GM12878 (cell line): ENCODE measurements around the gene PSMA7. TPM values are rescaled to one million over a fixed set of nuclear protein-coding genes. Genes with fewer than 3 reads are reported as not detected.

ENCODE experiments used
- ATAC-seq: fragments of 200-7000 bp; cut with Tn5 transposase; 3 replicates; pipeline ENCODE4 v1.9.1; 2020; ENCODE audit warnings: mild to moderate bottlenecking, moderate library complexity
- BruUV-seq: library from RNA; stranded (reverse); fragments of 400-500 nt; replicated peaks from 2 replicates; lab custom pipeline; 2021; lab: Mats Ljungman, UMichigan
- CTCF ChIA-PET: fragments of 300-600 bp; sonication (Branson Sonifier 250); formaldehyde crosslinking; extraction: SDS; loops from one replicate; lab custom pipeline; 2021; ENCODE audit warnings: inconsistent platforms; lab: Yijun Ruan, JAX
- POLR2A ChIA-PET: fragments of 350-600 bp; formaldehyde crosslinking; extraction: SDS; loops from one replicate; lab custom pipeline; 2021; ENCODE audit warnings: inconsistent platforms; lab: Charles Lee
- RAD21 ChIA-PET: fragments of 300-600 bp; sonication (Branson Sonifier 250); formaldehyde crosslinking; loops from one replicate; lab custom pipeline; 2023; ENCODE audit warnings: antibody characterized with exemption; ENCODE audit not compliant: unreplicated experiment; lab: Charles Lee
- SMC1A ChIA-PET: fragments of 300-600 bp; sonication (Branson Sonifier 250); formaldehyde crosslinking; loops from one replicate; lab custom pipeline; 2023; ENCODE audit not compliant: unreplicated experiment, uncharacterized antibody; lab: Charles Lee
- DNase-seq: peaks from one replicate; pipeline ENCODE4 v3.0.0-alpha.2; 2011; ENCODE audit warnings: low read depth, low spot score
- FAIRE-seq: peaks from 3 replicates; lab custom pipeline; 2011; peaks lifted over from hg19 to GRCh38; lab: Jason Lieb, UNC
- H2AFZ ChIP-seq: 2 replicates; pipeline ENCODE4 v1.6.0; 2011; ENCODE audit warnings: low read depth, low read length, control low read depth; ENCODE audit not compliant: control insufficient read depth
- H3K27ac ChIP-seq: 2 replicates; pipeline ENCODE4 v1.5.1; 2011; ENCODE audit warnings: control low read depth; ENCODE audit not compliant: control insufficient read depth, insufficient read depth
- H3K27me3 ChIP-seq, 2 experiments: replicated peaks in 1 of 2; 2 replicates each; pipeline versions ENCODE4 v1.6.0 to v1.6.1; 2011; ENCODE audit warnings: low read length in 1 of 2; ENCODE audit not compliant: control insufficient read depth in 2 of 2, insufficient read depth in 2 of 2
- H3K36me3 ChIP-seq, 2 experiments: 2 replicates each; pipeline ENCODE4 v1.5.1; 2011; ENCODE audit warnings: low read length in 1 of 2; ENCODE audit not compliant: control insufficient read depth in 2 of 2, insufficient read depth in 2 of 2
- H3K4me1 ChIP-seq: 2 replicates; pipeline ENCODE4 v1.6.1; 2011; ENCODE audit warnings: mild to moderate bottlenecking, low read length, moderate library complexity, mixed read lengths; ENCODE audit not compliant: control insufficient read depth, insufficient read depth
- H3K4me2 ChIP-seq: 2 replicates; pipeline ENCODE4 v1.6.0; 2011; ENCODE audit warnings: control low read depth; ENCODE audit not compliant: control insufficient read depth, insufficient read depth
- H3K4me3 ChIP-seq: fragments of 200-600 bp; sonication (generic); 2 replicates; pipeline ENCODE4 v1.5.1; 2016
- H3K79me2 ChIP-seq: 2 replicates; pipeline ENCODE4 v1.6.0; 2011; ENCODE audit warnings: low read length; ENCODE audit not compliant: control insufficient read depth, insufficient read depth
- H3K9ac ChIP-seq: 2 replicates; pipeline ENCODE4 v1.8.0; 2011; ENCODE audit warnings: low read length, control low read depth, mixed read lengths; ENCODE audit not compliant: control insufficient read depth, insufficient read depth
- H3K9me3 ChIP-seq: replicated peaks from 3 replicates; pipeline ENCODE4 v1.5.1; 2011; ENCODE audit warnings: mild to moderate bottlenecking, low read length; ENCODE audit not compliant: control insufficient read depth, insufficient read depth
- H4K20me1 ChIP-seq: 2 replicates; pipeline ENCODE4 v1.6.0; 2011; ENCODE audit not compliant: control insufficient read depth, insufficient read depth
- BCL3 ChIP-seq: IDR thresholded peaks from 2 replicates; pipeline ENCODE4 v1.6.1; 2011; ENCODE audit warnings: borderline replicate concordance, low read depth, mild to moderate bottlenecking, moderate library complexity, low read length; ENCODE audit not compliant: insufficient read depth, poor library complexity, severe bottlenecking
- CTCF ChIP-seq, 3 experiments: IDR thresholded peaks in 2 of 3; conservative IDR thresholded peaks in 1 of 3; 2 replicates each; pipeline ENCODE4 v1.5.1; 2011; ENCODE audit warnings: low read depth in 3 of 3, low read length in 3 of 3, mild to moderate bottlenecking in 3 of 3, control low read depth in 2 of 3, moderate library complexity in 2 of 3, inconsistent platforms in 1 of 3, mixed read lengths in 1 of 3; ENCODE audit not compliant: control insufficient read depth in 2 of 3, insufficient read depth in 1 of 3; ENCODE audit errors: extremely low read depth in 1 of 3
- HDAC6 ChIP-seq: fragments of 200-600 bp; sonication (generic); IDR thresholded peaks from one replicate; pipeline ENCODE4 v1.8.0; 2017; ENCODE audit warnings: antibody characterized with exemption; ENCODE audit not compliant: unreplicated experiment
- KLF5 ChIP-seq: fragments of 450-650 bp; IDR thresholded peaks from 2 replicates; pipeline ENCODE4 v1.6.1; 2014; ENCODE audit warnings: mild to moderate bottlenecking; ENCODE audit not compliant: partially characterized antibody
- MEF2B ChIP-seq: fragments of 450-650 bp; IDR thresholded peaks from 2 replicates; pipeline ENCODE4 v1.6.1; 2018; ENCODE audit warnings: mild to moderate bottlenecking, moderate library complexity; ENCODE audit not compliant: partially characterized antibody, poor library complexity, severe bottlenecking
- MTA2 ChIP-seq: fragments of 450-650 bp; IDR thresholded peaks from 2 replicates; pipeline ENCODE4 v1.6.1; 2016; ENCODE audit warnings: low read depth, mild to moderate bottlenecking, moderate library complexity
- MXI1 ChIP-seq: fragments of 150-350 bp; IDR thresholded peaks from 2 replicates; pipeline ENCODE4 v1.6.1; 2011; ENCODE audit warnings: low read depth, mild to moderate bottlenecking, inconsistent platforms, low read length, improper control_type of control experiment
- NFYB ChIP-seq: IDR thresholded peaks from 2 replicates; pipeline ENCODE4 v1.6.1; 2011; ENCODE audit warnings: low read depth, mild to moderate bottlenecking, low read length, improper control_type of control experiment, moderate library complexity; ENCODE audit not compliant: insufficient read depth
- NR2F1 ChIP-seq: fragments of 450-650 bp; conservative IDR thresholded peaks from 2 replicates; pipeline ENCODE4 v1.6.1; 2017; ENCODE audit warnings: mild to moderate bottlenecking
- RB1 ChIP-seq: fragments of 450-650 bp; formaldehyde crosslinking; IDR thresholded peaks from 2 replicates; pipeline ENCODE4 v1.6.1; 2017; ENCODE audit warnings: mild to moderate bottlenecking, borderline replicate concordance
- SIX5 ChIP-seq: IDR thresholded peaks from 2 replicates; pipeline ENCODE4 v1.6.1; 2011; ENCODE audit warnings: mild to moderate bottlenecking, low read depth, low read length, moderate library complexity; ENCODE audit not compliant: severe bottlenecking
- SMAD5 ChIP-seq: IDR thresholded peaks from 2 replicates; pipeline ENCODE4 v1.6.1; 2016; ENCODE audit warnings: antibody characterized with exemption, low read depth
- STAT3 ChIP-seq: IDR thresholded peaks from 2 replicates; pipeline ENCODE4 v1.6.1; 2011; ENCODE audit warnings: low read depth, low read length, improper control_type of control experiment
- ZBTB11 ChIP-seq: fragments of 450-650 bp; formaldehyde crosslinking; IDR thresholded peaks from 2 replicates; pipeline ENCODE4 v1.5.0; 2022; ENCODE audit warnings: mild to moderate bottlenecking, missing genetic modification characterization
- WGBS: methylation state at CpG from one replicate; pipeline ENCODE4 v1.1.6; 2016; ENCODE audit warnings: low lambda C conversion rate; ENCODE audit not compliant: insufficient replicate concordance, insufficient coverage; ENCODE audit errors: missing lambda C conversion rate; 5-methylcytosine and 5-hydroxymethylcytosine counted together
- in situ Hi-C: fragments of 300-500 bp; cut with MboI; formaldehyde crosslinking; loops from 9 replicates; pipeline ENCODE4 v1.14.3; 2018; ENCODE audit warnings: mixed read lengths
- intact Hi-C: fragments of 100-400 bp; cut with micrococcal nuclease; formaldehyde crosslinking; loops from one replicate; pipeline ENCODE4 v1.14.2; 2022; ENCODE audit not compliant: unreplicated experiment
- polyA plus RNA-seq, 11 experiments: library from polyadenylated mRNA; depleted of rRNA in 4 of 11; unstranded in 6 of 11; stranded (reverse) in 5 of 11; fragments of >200 nt; fragmentation: Nextera tagmentation in 4 of 11; fragmentation: Illumina TruSeq in 1 of 11; extraction: Ambion mirVana in 4 of 11; extraction: Trizol in 1 of 11; gene quantifications; 1 replicate in 1 of 11; 2 replicates in 10 of 11; pipeline versions ENCODE4 v1.2.1 to v1.2.3, GENCODE V29; 2011 to 2016; ENCODE audit warnings: inconsistent platforms in 2 of 11, missing spikeins in 2 of 11, low read depth in 1 of 11
- total RNA-seq, 4 experiments: library from RNA; depleted of rRNA in 3 of 4; stranded (reverse); fragments of >200 nt in 3 of 4; fragmentation: Illumina TruSeq in 1 of 4; extraction: Trizol in 1 of 4; gene quantifications; 2 replicates each; pipeline versions ENCODE4 v1.2.1 to v1.2.3, GENCODE V29; 2013 to 2021

PSMA7 gene
- total and polyA plus RNA-seq, 10 of the 15 experiments (the other 5 are each of a cell fraction or from before 2014, with no cell fraction given): 216 to 857 (median 368) TPM

GRCh38 chr20:62191781-62192559 lies 48.8 kb upstream of the PSMA7 start (continued):
- TF ChIP-seq SIX5 (no peak), STAT3 (no peak), MXI1 (no peak), NR2F1 (no peak), HDAC6 (no peak), BCL3 (no peak), MTA2 (no peak)

- RAD21 ChIA-PET: no interaction called here
- no peak for TF ChIP-seq CTCF (IDR thresholded peaks at IDR 0.05 in 2 of 3, conservative IDR thresholded peaks at IDR 0.05 in 1 of 3; ENCODE audit: control insufficient read depth in 2 of 3, extremely low read depth in 1 of 3, insufficient read depth in 1 of 3, low read depth in 3 of 3, low read length in 3 of 3)
- no peak for TF ChIP-seq ZBTB11 (CRISPR knock-in tag)
- TF ChIP-seq MEF2B: no peak
- TF ChIP-seq RB1: no peak
- TF ChIP-seq SMAD5: no peak
- TF ChIP-seq NFYB: no peak
- TF ChIP-seq KLF5: no peak
Observed at GRCh38 chr20:62190639-62191411, 47.6 kb upstream of the PSMA7 start.

More at GRCh38 chr20:62190639-62191411, 47.6 kb upstream of the PSMA7 start:
- ChIA-PET CTCF (no interaction called here), SMC1A (no interaction called here), POLR2A (no interaction called here)
- DNase-seq (no peak), FAIRE-seq (no peak), ATAC-seq (no peak)
- Histone ChIP-seq H3K27me3 (no peaks in the 10 kb centered on the region), H3K79me2 (peaks cover 12% of the 10 kb centered on the region), H3K4me3 (no peak overlapping the region), H3K9ac (no peak overlapping the region), H4K20me1 (no peaks in the 10 kb centered on the region), H3K4me2 (no peak overlapping the region), H3K4me1 (peaks cover 5% of the 10 kb centered on the region; the same call in 1 of the 2 replicates), H2AFZ (no peak overlapping the region), H3K36me3 (peaks cover 0 to 5% of the 10 kb centered on the region in 2 experiments; a peak in 3 of 4 replicates), H3K27ac (no peak overlapping the region), H3K9me3 (no peaks in the 10 kb centered on the region)
- WGBS: 95% methylated on average over 25 of the region's 25 CpGs
- BruUV-seq: TSS peak; percentile 4
- intact Hi-C loops (no loop called here), in situ Hi-C loops (no loop called here)
